ENCODE results near the gene ANKH.

DNA sequence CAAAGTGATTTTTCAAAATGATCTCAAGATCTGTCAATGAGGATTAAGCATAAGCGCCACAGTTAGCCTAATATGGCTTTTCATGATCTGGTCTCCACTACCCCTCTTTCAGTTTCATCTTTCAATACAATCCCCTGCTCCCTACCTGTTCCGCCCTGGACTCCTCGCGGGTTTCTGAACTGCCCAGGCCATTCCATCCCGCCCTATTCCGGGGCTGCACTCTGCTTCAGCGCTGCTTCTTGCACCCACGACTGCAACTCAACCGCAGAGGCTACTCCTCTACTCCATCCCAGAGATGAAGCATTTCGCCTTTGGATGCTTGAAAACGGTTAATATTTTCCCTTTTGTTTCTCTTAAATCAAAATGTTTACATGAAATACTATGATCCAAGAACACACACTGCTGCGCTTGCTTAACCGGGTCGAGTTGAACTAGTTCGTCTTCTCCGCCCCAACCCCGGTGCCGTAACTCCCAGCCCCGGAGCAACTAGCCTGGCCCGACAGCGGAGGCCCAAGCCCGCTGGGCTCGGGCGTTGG lies 207.8 kb downstream of the ANKH start:
- no peak for TF ChIP-seq EZH2 (IDR thresholded peaks at IDR 0.05; ENCODE audit: low read depth)
- no peak for TF ChIP-seq CTCF (conservative IDR thresholded peaks at IDR 0.05)
